OCI-LY7 (cell line): Measurements from ENCODE around the gene TNFRSF8. TPM values are rescaled to one million over a fixed set of nuclear protein-coding genes. Genes with fewer than 3 reads are reported as not detected.

ENCODE experiments used
- BruUV-seq: library from RNA; stranded (reverse); fragments of 400-500 nt; replicated peaks from 2 replicates; lab custom pipeline; 2021; lab: Mats Ljungman, UMichigan
- CTCF ChIA-PET: fragments of 300-600 bp; sonication (Branson Sonifier 250); formaldehyde crosslinking; loops from one replicate; lab custom pipeline; 2022; ENCODE audit warnings: antibody characterized with exemption; ENCODE audit not compliant: unreplicated experiment; lab: Charles Lee
- POLR2A ChIA-PET: fragments of 300-600 bp; sonication (Branson Sonifier 250); formaldehyde crosslinking; loops from one replicate; lab custom pipeline; 2022; ENCODE audit warnings: antibody characterized with exemption; lab: Charles Lee
- DNase-seq: peaks from one replicate; pipeline ENCODE4 v3.0.0-alpha.2; 2015; ENCODE audit warnings: low spot score
- H2AFZ ChIP-seq: fragments of 200-600 bp; sonication (generic), shearing (Covaris generic); 2 replicates; pipeline ENCODE4 v1.6.1; 2014; ENCODE audit warnings: mild to moderate bottlenecking, antibody characterized with exemption, low read length, moderate library complexity
- H3K27ac ChIP-seq: fragments of 200-600 bp; sonication (generic); 2 replicates; pipeline ENCODE4 v1.5.1; 2014; ENCODE audit warnings: mixed run types, low read depth, mild to moderate bottlenecking, moderate library complexity, low read length, inconsistent platforms; ENCODE audit not compliant: poor library complexity, severe bottlenecking
- H3K36me3 ChIP-seq: fragments of 200-600 bp; sonication (generic); 2 replicates; pipeline ENCODE4 v1.6.1; 2014; ENCODE audit warnings: mild to moderate bottlenecking, antibody characterized with exemption, low read length, moderate library complexity, mixed read lengths; ENCODE audit not compliant: insufficient read depth
- H3K4me1 ChIP-seq: fragments of 200-600 bp; sonication (generic); 2 replicates; pipeline ENCODE4 v1.5.1; 2014; ENCODE audit warnings: mild to moderate bottlenecking, low read length; ENCODE audit not compliant: insufficient read depth, poor library complexity, severe bottlenecking
- H3K4me2 ChIP-seq: fragments of 200-600 bp; sonication (generic); 2 replicates; pipeline ENCODE4 v1.6.1; 2014; ENCODE audit warnings: mild to moderate bottlenecking, low read length
- H3K4me3 ChIP-seq: fragments of 200-600 bp; sonication (generic); 2 replicates; pipeline ENCODE4 v1.5.1; 2014; ENCODE audit warnings: mild to moderate bottlenecking, low read depth, low read length; ENCODE audit not compliant: poor library complexity, severe bottlenecking
- H3K79me2 ChIP-seq: fragments of 200-600 bp; sonication (generic); 2 replicates; pipeline ENCODE4 v1.6.1; 2016; ENCODE audit warnings: low read depth, mild to moderate bottlenecking, low read length, moderate library complexity, mixed read lengths; ENCODE audit not compliant: insufficient read depth
- H3K9me2 ChIP-seq: fragments of 200-600 bp; sonication (generic); 2 replicates; pipeline ENCODE4 v1.6.1; 2016; ENCODE audit warnings: mild to moderate bottlenecking, low read length, mixed read lengths; ENCODE audit not compliant: insufficient read depth
- H3K9me3 ChIP-seq: fragments of 200-600 bp; sonication (generic); 2 replicates; pipeline ENCODE4 v1.6.1; 2014; ENCODE audit warnings: mild to moderate bottlenecking, mixed run types, low read length, mixed read lengths
- H4K20me1 ChIP-seq: fragments of 200-600 bp; sonication (generic); 2 replicates; pipeline ENCODE4 v1.6.1; 2014; ENCODE audit warnings: mild to moderate bottlenecking, antibody characterized with exemption, low read length, moderate library complexity, mixed read lengths; ENCODE audit not compliant: insufficient read depth
- CTCF ChIP-seq: fragments of 200-600 bp; sonication (generic); conservative IDR thresholded peaks from 2 replicates; pipeline ENCODE4 v1.5.1; 2014; ENCODE audit warnings: mild to moderate bottlenecking, antibody characterized with exemption, low read length, moderate library complexity, mixed read lengths
- EZH2phosphoT487 ChIP-seq: fragments of 200-600 bp; sonication (generic); IDR thresholded peaks from 2 replicates; pipeline ENCODE4 v1.6.1; 2018; ENCODE audit warnings: low read depth, borderline replicate concordance, mild to moderate bottlenecking, mixed run types, antibody characterized with exemption, low read length, moderate library complexity, mixed read lengths
- intact Hi-C: fragments of 100-400 bp; cut with micrococcal nuclease; formaldehyde crosslinking; loops from one replicate; pipeline ENCODE4 v1.10.0; 2022; ENCODE audit not compliant: unreplicated experiment
- total RNA-seq, 2 experiments: library from RNA; depleted of rRNA in 1 of 2; stranded (reverse); fragments of >200 nt in 1 of 2; shearing (Covaris generic) in 1 of 2; gene quantifications; 2 replicates each; pipeline ENCODE4 v1.2.3, GENCODE V29; 2014 to 2022

The TNFRSF8 gene
- total RNA-seq, 2 experiments from 2014 or later = 0.29 TPM; not detected in 1

GRCh38 chr1:12130466-12131130, 67.5 kb downstream of the TNFRSF8 start:
- ChIA-PET POLR2A (no interaction called here), CTCF (no interaction called here)

GRCh38 chr1:12132078-12132477, 69.0 kb downstream of the TNFRSF8 start:
- Histone ChIP-seq H4K20me1 (no peaks in the 10 kb centered on the region), H3K27ac (no peak overlapping the region), H3K4me2 (no peak overlapping the region), H3K4me3 (no peak overlapping the region), H3K9me3 (no peaks in the 10 kb centered on the region), H3K4me1 (no peaks in the 10 kb centered on the region), H3K79me2 (no peaks in the 10 kb centered on the region), H2AFZ (no peak overlapping the region), H3K36me3 (no peaks in the 10 kb centered on the region), H3K9me2 (no peaks in the 10 kb centered on the region)
- BruUV-seq = no TSS peak
- intact Hi-C loops = no loop called here
- ChIA-PET CTCF (no interaction called here), POLR2A (interaction anchor here (0.7 kb wide), 1 partner anchor 17 kb away, joined by 3 read pairs; no protein-coding TSS in a partner anchor)
- no peak for DNase-seq
- TF ChIP-seq CTCF (no peak), EZH2phosphoT487 (no peak)

More at GRCh38 chr1:12130466-12131130, 67.5 kb downstream of the TNFRSF8 start:
- intact Hi-C loops = no loop called here
- H3K4me1 ChIP-seq = no peaks in the 10 kb centered on the region
- H3K4me2 ChIP-seq = no peak overlapping the region
- no peak for TF ChIP-seq CTCF
- no peak for TF ChIP-seq EZH2phosphoT487
- H3K79me2 ChIP-seq = no peaks in the 10 kb centered on the region
- no peaks in the 10 kb centered on the region for H3K36me3 ChIP-seq
- no peak overlapping the region for H3K4me3 ChIP-seq
- no TSS peak for BruUV-seq
- DNase-seq = no peak
- H3K9me3 ChIP-seq = no peaks in the 10 kb centered on the region
- no peak overlapping the region for H2AFZ ChIP-seq
- H3K9me2 ChIP-seq = no peaks in the 10 kb centered on the region
- H4K20me1 ChIP-seq = no peaks in the 10 kb centered on the region
- no peak overlapping the region for H3K27ac ChIP-seq

- DNase-seq = no peak
- ChIA-PET CTCF (no interaction called here), POLR2A (no interaction called here)
- no TSS peak for BruUV-seq
- TF ChIP-seq CTCF (no peak), EZH2phosphoT487 (no peak)
- Histone ChIP-seq H2AFZ (no peak overlapping the region), H3K9me3 (no peaks in the 10 kb centered on the region), H3K4me2 (no peak overlapping the region), H3K9me2 (no peaks in the 10 kb centered on the region), H4K20me1 (no peaks in the 10 kb centered on the region), H3K4me3 (no peak overlapping the region), H3K4me1 (no peaks in the 10 kb centered on the region), H3K27ac (no peak overlapping the region), H3K79me2 (no peaks in the 10 kb centered on the region), H3K36me3 (no peaks in the 10 kb centered on the region)
- intact Hi-C loops = no loop called here
Measured at GRCh38 chr1:12134716-12135115, 71.6 kb downstream of the TNFRSF8 start.
